Keratinocyte (primary cell): ENCODE measurements around the gene YLPM1. TPM values are rescaled to one million over a fixed set of nuclear protein-coding genes. Genes with fewer than 3 reads are reported as not detected.

Experiments
- DNase-seq: peaks from one replicate; pipeline ENCODE4 v3.0.0-alpha.2; 2011; ENCODE audit warnings: low read depth, missing footprints, low spot score
- FAIRE-seq: peaks from 2 replicates; lab custom pipeline; 2011; peaks lifted over from hg19 to GRCh38; lab: Jason Lieb, UNC
- H2AFZ ChIP-seq: 2 replicates; pipeline ENCODE4 v1.6.0; 2012; ENCODE audit warnings: low read length, control low read depth, inconsistent platforms; ENCODE audit not compliant: control insufficient read depth
- H3K27ac ChIP-seq: 2 replicates; pipeline ENCODE4 v1.5.1; 2011; ENCODE audit warnings: low read length; ENCODE audit not compliant: control insufficient read depth, insufficient read depth
- H3K27me3 ChIP-seq: 3 replicates; pipeline ENCODE4 v1.6.0; 2011; ENCODE audit warnings: low read length; ENCODE audit not compliant: control insufficient read depth, insufficient read depth; ENCODE audit errors: extremely low read depth
- H3K36me3 ChIP-seq, 2 experiments: 2 replicates in 1 of 2; 3 replicates in 1 of 2; pipeline ENCODE4 v1.5.1; 2011; ENCODE audit warnings: low read length in 2 of 2, mild to moderate bottlenecking in 1 of 2; ENCODE audit not compliant: control insufficient read depth in 2 of 2, insufficient read depth in 2 of 2; ENCODE audit errors: extremely low read depth in 1 of 2
- H3K4me1 ChIP-seq: 3 replicates; pipeline ENCODE4 v1.5.1; 2011; ENCODE audit warnings: low read length; ENCODE audit not compliant: control insufficient read depth, insufficient read depth; ENCODE audit errors: extremely low read depth
- H3K4me2 ChIP-seq: 3 replicates; pipeline ENCODE4 v1.6.0; 2011; ENCODE audit warnings: low read depth, low read length; ENCODE audit not compliant: control insufficient read depth, insufficient read depth; ENCODE audit errors: extremely low read depth
- H3K4me3 ChIP-seq, 3 experiments: fragments of 200-600 bp in 1 of 3; sonication (generic) in 1 of 3; 2 replicates in 2 of 3; 3 replicates in 1 of 3; pipeline ENCODE4 v1.5.1; 2011 to 2016; ENCODE audit warnings: low read length in 3 of 3, mild to moderate bottlenecking in 3 of 3, control low read depth in 2 of 3, inconsistent platforms in 1 of 3, low read depth in 1 of 3, mixed read lengths in 1 of 3, mixed run types in 1 of 3, moderate library complexity in 1 of 3; ENCODE audit not compliant: control insufficient read depth in 2 of 3, insufficient read depth in 2 of 3; ENCODE audit errors: extremely low read depth in 1 of 3
- H3K79me2 ChIP-seq: 2 replicates; pipeline ENCODE4 v1.6.0; 2012; ENCODE audit warnings: low read length; ENCODE audit not compliant: control insufficient read depth, insufficient read depth
- H3K9ac ChIP-seq: 3 replicates; pipeline ENCODE4 v1.6.0; 2011; ENCODE audit warnings: low read length; ENCODE audit not compliant: control insufficient read depth, insufficient read depth; ENCODE audit errors: extremely low read depth
- H3K9me1 ChIP-seq: 3 replicates; pipeline ENCODE4 v1.6.0; 2011; ENCODE audit warnings: low read length; ENCODE audit not compliant: control insufficient read depth, insufficient read depth; ENCODE audit errors: extremely low read depth
- H3K9me3 ChIP-seq: 2 replicates; pipeline ENCODE4 v1.5.1; 2012; ENCODE audit warnings: low read depth, low read length; ENCODE audit not compliant: control insufficient read depth
- H4K20me1 ChIP-seq: 3 replicates; pipeline ENCODE4 v1.6.0; 2011; ENCODE audit warnings: low read length; ENCODE audit not compliant: control insufficient read depth, insufficient read depth; ENCODE audit errors: extremely low read depth
- CTCF ChIP-seq, 3 experiments: IDR thresholded peaks in 1 of 3; conservative IDR thresholded peaks in 1 of 3; optimal IDR thresholded peaks in 1 of 3; 2 replicates in 2 of 3; 3 replicates in 1 of 3; pipeline versions ENCODE3 to v1.5.1; 2011; ENCODE audit warnings: low read length in 3 of 3, mild to moderate bottlenecking in 3 of 3, moderate library complexity in 2 of 3, control low read depth in 1 of 3, inconsistent platforms in 1 of 3; ENCODE audit not compliant: insufficient read depth in 2 of 3; ENCODE audit errors: extremely low read depth in 1 of 3
- EZH2 ChIP-seq: IDR thresholded peaks from one replicate; pipeline ENCODE4 v1.6.1; 2012; ENCODE audit warnings: inconsistent platforms, mild to moderate bottlenecking, low read length, moderate library complexity
- dilution Hi-C: fragments of 300-500 bp; cut with MboI; formaldehyde crosslinking; loops from one replicate; pipeline ENCODE4 v1.7.0; 2020; ENCODE audit warnings: low sequenced_read_pairs; ENCODE audit not compliant: extremely low pct_ligation_motif_present
- polyA plus RNA-seq, 5 experiments: library from polyadenylated mRNA; depleted of rRNA in 3 of 5; stranded (reverse) in 3 of 5; stranded (forward) in 1 of 5; unstranded in 1 of 5; fragments of >200 nt; gene quantifications; 1 replicate in 1 of 5; 2 replicates in 3 of 5; 3 replicates in 1 of 5; pipeline versions ENCODE4 v1.2.1 to v1.2.3, GENCODE V29; 2011 to 2012; ENCODE audit warnings: missing spikeins in 2 of 5, low read depth in 1 of 5, low replicate concordance in 1 of 5

Gene YLPM1
- polyA plus RNA-seq, 1 donor (not counting 4 experiments of a cell fraction or from before 2014, with no cell fraction given) = 10.0 TPM

GRCh38 chr14:74838166-74838565, 75.0 kb downstream of the YLPM1 start:
- TF ChIP-seq EZH2 (no peak), CTCF (optimal IDR thresholded peaks at IDR 0.05 in 1 of 3, IDR thresholded peaks at IDR 0.05 in 1 of 3, conservative IDR thresholded peaks at IDR 0.05 in 1 of 3; ENCODE audit: extremely low read depth in 1 of 3, insufficient read depth in 2 of 3, low read length in 3 of 3) (no peak)
- H3K4me3 ChIP-seq = no peak overlapping the region
- DNase-seq (no peak), FAIRE-seq (no peak)
- no peak overlapping the region for H3K4me2 ChIP-seq
- dilution Hi-C loops = no loop called here
- H3K79me2 ChIP-seq = no peaks in the 10 kb centered on the region
- H3K9ac ChIP-seq = no peak overlapping the region
- H4K20me1 ChIP-seq = no peaks in the 10 kb centered on the region
- no peaks in the 10 kb centered on the region for H3K4me1 ChIP-seq
- no peak overlapping the region for H3K27ac ChIP-seq
- no peak overlapping the region for H2AFZ ChIP-seq
- H3K9me3 ChIP-seq = no peaks in the 10 kb centered on the region
- H3K27me3 ChIP-seq = no peaks in the 10 kb centered on the region
- no peaks in the 10 kb centered on the region for H3K9me1 ChIP-seq
- H3K36me3 ChIP-seq = peaks cover 5 to 17% of the 10 kb centered on the region in 2 experiments

GRCh38 chr14:74840603-74841030, 77.5 kb downstream of the YLPM1 start:
- no peak for TF ChIP-seq EZH2
- TF ChIP-seq CTCF (optimal IDR thresholded peaks at IDR 0.05 in 1 of 3, IDR thresholded peaks at IDR 0.05 in 1 of 3, conservative IDR thresholded peaks at IDR 0.05 in 1 of 3; ENCODE audit: extremely low read depth in 1 of 3, insufficient read depth in 2 of 3, low read length in 3 of 3) = no peak
- H3K9ac ChIP-seq = no peak overlapping the region
- H3K36me3 ChIP-seq = peaks cover 5 to 13% of the 10 kb centered on the region in 2 experiments
- H3K4me2 ChIP-seq = no peak overlapping the region
- H3K9me1 ChIP-seq = no peaks in the 10 kb centered on the region
- DNase-seq (no peak), FAIRE-seq (no peak)
- no peaks in the 10 kb centered on the region for H3K9me3 ChIP-seq
- H4K20me1 ChIP-seq = no peaks in the 10 kb centered on the region
- H3K27me3 ChIP-seq = no peaks in the 10 kb centered on the region
- dilution Hi-C loops = no loop called here
- H3K79me2 ChIP-seq = no peaks in the 10 kb centered on the region
- H3K4me3 ChIP-seq = no peak overlapping the region
- H2AFZ ChIP-seq = no peak overlapping the region
- no peak overlapping the region for H3K27ac ChIP-seq
- peaks cover 7% of the 10 kb centered on the region for H3K4me1 ChIP-seq
